Keratinocyte (primary cell): ENCODE results near the gene SIAE. TPM values are rescaled to one million over a fixed set of nuclear protein-coding genes. Genes with fewer than 3 reads are reported as not detected.

Experiments
- DNase-seq: peaks from one replicate; pipeline ENCODE4 v3.0.0-alpha.2; 2011; ENCODE audit warnings: low read depth, missing footprints, low spot score
- FAIRE-seq: peaks from 2 replicates; lab custom pipeline; 2011; peaks lifted over from hg19 to GRCh38; lab: Jason Lieb, UNC
- H2AFZ ChIP-seq: 2 replicates; pipeline ENCODE4 v1.6.0; 2012; ENCODE audit warnings: low read length, control low read depth, inconsistent platforms; ENCODE audit not compliant: control insufficient read depth
- H3K27ac ChIP-seq: 2 replicates; pipeline ENCODE4 v1.5.1; 2011; ENCODE audit warnings: low read length; ENCODE audit not compliant: control insufficient read depth, insufficient read depth
- H3K27me3 ChIP-seq: 3 replicates; pipeline ENCODE4 v1.6.0; 2011; ENCODE audit warnings: low read length; ENCODE audit not compliant: control insufficient read depth, insufficient read depth; ENCODE audit errors: extremely low read depth
- H3K36me3 ChIP-seq, 2 experiments: 2 replicates in 1 of 2; 3 replicates in 1 of 2; pipeline ENCODE4 v1.5.1; 2011; ENCODE audit warnings: low read length in 2 of 2, mild to moderate bottlenecking in 1 of 2; ENCODE audit not compliant: control insufficient read depth in 2 of 2, insufficient read depth in 2 of 2; ENCODE audit errors: extremely low read depth in 1 of 2
- H3K4me1 ChIP-seq: 3 replicates; pipeline ENCODE4 v1.5.1; 2011; ENCODE audit warnings: low read length; ENCODE audit not compliant: control insufficient read depth, insufficient read depth; ENCODE audit errors: extremely low read depth
- H3K4me2 ChIP-seq: 3 replicates; pipeline ENCODE4 v1.6.0; 2011; ENCODE audit warnings: low read depth, low read length; ENCODE audit not compliant: control insufficient read depth, insufficient read depth; ENCODE audit errors: extremely low read depth
- H3K4me3 ChIP-seq, 3 experiments: fragments of 200-600 bp in 1 of 3; sonication (generic) in 1 of 3; 2 replicates in 2 of 3; 3 replicates in 1 of 3; pipeline ENCODE4 v1.5.1; 2011 to 2016; ENCODE audit warnings: low read length in 3 of 3, mild to moderate bottlenecking in 3 of 3, control low read depth in 2 of 3, inconsistent platforms in 1 of 3, low read depth in 1 of 3, mixed read lengths in 1 of 3, mixed run types in 1 of 3, moderate library complexity in 1 of 3; ENCODE audit not compliant: control insufficient read depth in 2 of 3, insufficient read depth in 2 of 3; ENCODE audit errors: extremely low read depth in 1 of 3
- H3K79me2 ChIP-seq: 2 replicates; pipeline ENCODE4 v1.6.0; 2012; ENCODE audit warnings: low read length; ENCODE audit not compliant: control insufficient read depth, insufficient read depth
- H3K9ac ChIP-seq: 3 replicates; pipeline ENCODE4 v1.6.0; 2011; ENCODE audit warnings: low read length; ENCODE audit not compliant: control insufficient read depth, insufficient read depth; ENCODE audit errors: extremely low read depth
- H3K9me1 ChIP-seq: 3 replicates; pipeline ENCODE4 v1.6.0; 2011; ENCODE audit warnings: low read length; ENCODE audit not compliant: control insufficient read depth, insufficient read depth; ENCODE audit errors: extremely low read depth
- H3K9me3 ChIP-seq: 2 replicates; pipeline ENCODE4 v1.5.1; 2012; ENCODE audit warnings: low read depth, low read length; ENCODE audit not compliant: control insufficient read depth
- H4K20me1 ChIP-seq: 3 replicates; pipeline ENCODE4 v1.6.0; 2011; ENCODE audit warnings: low read length; ENCODE audit not compliant: control insufficient read depth, insufficient read depth; ENCODE audit errors: extremely low read depth
- CTCF ChIP-seq, 3 experiments: IDR thresholded peaks in 1 of 3; conservative IDR thresholded peaks in 1 of 3; optimal IDR thresholded peaks in 1 of 3; 2 replicates in 2 of 3; 3 replicates in 1 of 3; pipeline versions ENCODE3 to v1.5.1; 2011; ENCODE audit warnings: low read length in 3 of 3, mild to moderate bottlenecking in 3 of 3, moderate library complexity in 2 of 3, control low read depth in 1 of 3, inconsistent platforms in 1 of 3; ENCODE audit not compliant: insufficient read depth in 2 of 3; ENCODE audit errors: extremely low read depth in 1 of 3
- EZH2 ChIP-seq: IDR thresholded peaks from one replicate; pipeline ENCODE4 v1.6.1; 2012; ENCODE audit warnings: inconsistent platforms, mild to moderate bottlenecking, low read length, moderate library complexity
- dilution Hi-C: fragments of 300-500 bp; cut with MboI; formaldehyde crosslinking; loops from one replicate; pipeline ENCODE4 v1.7.0; 2020; ENCODE audit warnings: low sequenced_read_pairs; ENCODE audit not compliant: extremely low pct_ligation_motif_present
- polyA plus RNA-seq, 5 experiments: library from polyadenylated mRNA; depleted of rRNA in 3 of 5; stranded (reverse) in 3 of 5; stranded (forward) in 1 of 5; unstranded in 1 of 5; fragments of >200 nt; gene quantifications; 1 replicate in 1 of 5; 2 replicates in 3 of 5; 3 replicates in 1 of 5; pipeline versions ENCODE4 v1.2.1 to v1.2.3, GENCODE V29; 2011 to 2012; ENCODE audit warnings: missing spikeins in 2 of 5, low read depth in 1 of 5, low replicate concordance in 1 of 5

The SIAE gene
- polyA plus RNA-seq, 1 donor (not counting 4 experiments of a cell fraction or from before 2014, with no cell fraction given), result 26.6 TPM

- H2AFZ ChIP-seq, result no peak overlapping the region
Measured at GRCh38 chr11:124699547-124699946, 26.0 kb upstream of the SIAE start.

GRCh38 chr11:124693142-124693541, 19.6 kb upstream of the SIAE start:
- dilution Hi-C loops, result no loop called here
- DNase-seq, result no peak
- H3K9ac ChIP-seq, result no peak overlapping the region
- no peaks in the 10 kb centered on the region for H3K4me1 ChIP-seq
- no peak overlapping the region for H2AFZ ChIP-seq
- H3K36me3 ChIP-seq, result no peaks in the 10 kb centered on the region
- no peaks in the 10 kb centered on the region for H3K79me2 ChIP-seq
- no peak overlapping the region for H3K4me3 ChIP-seq
- no peaks in the 10 kb centered on the region for H4K20me1 ChIP-seq
- no peak for FAIRE-seq
- H3K9me3 ChIP-seq, result no peaks in the 10 kb centered on the region
- H3K4me2 ChIP-seq, result no peak overlapping the region
- no peak for TF ChIP-seq CTCF (optimal IDR thresholded peaks at IDR 0.05 in 1 of 3, IDR thresholded peaks at IDR 0.05 in 1 of 3, conservative IDR thresholded peaks at IDR 0.05 in 1 of 3; ENCODE audit: extremely low read depth in 1 of 3, insufficient read depth in 2 of 3, low read length in 3 of 3)
- no peak for TF ChIP-seq EZH2
- H3K27me3 ChIP-seq, result no peaks in the 10 kb centered on the region
- no peaks in the 10 kb centered on the region for H3K9me1 ChIP-seq
- no peak overlapping the region for H3K27ac ChIP-seq

More at GRCh38 chr11:124699547-124699946, 26.0 kb upstream of the SIAE start:
- Histone ChIP-seq H3K9me3 (no peaks in the 10 kb centered on the region), H3K36me3 (no peaks in the 10 kb centered on the region), H4K20me1 (no peaks in the 10 kb centered on the region), H3K9ac (no peak overlapping the region), H3K27me3 (no peaks in the 10 kb centered on the region), H3K4me2 (no peak overlapping the region), H3K27ac (no peak overlapping the region), H3K4me1 (no peaks in the 10 kb centered on the region), H3K9me1 (no peaks in the 10 kb centered on the region), H3K4me3 (no peak overlapping the region), H3K79me2 (no peaks in the 10 kb centered on the region)
- DNase-seq (no peak), FAIRE-seq (no peak)
- dilution Hi-C loops, result no loop called here
- no peak for TF ChIP-seq EZH2
- no peak for TF ChIP-seq CTCF (optimal IDR thresholded peaks at IDR 0.05 in 1 of 3, IDR thresholded peaks at IDR 0.05 in 1 of 3, conservative IDR thresholded peaks at IDR 0.05 in 1 of 3; ENCODE audit: extremely low read depth in 1 of 3, insufficient read depth in 2 of 3, low read length in 3 of 3)
